ENCODE results near the gene CADM1.

DNA sequence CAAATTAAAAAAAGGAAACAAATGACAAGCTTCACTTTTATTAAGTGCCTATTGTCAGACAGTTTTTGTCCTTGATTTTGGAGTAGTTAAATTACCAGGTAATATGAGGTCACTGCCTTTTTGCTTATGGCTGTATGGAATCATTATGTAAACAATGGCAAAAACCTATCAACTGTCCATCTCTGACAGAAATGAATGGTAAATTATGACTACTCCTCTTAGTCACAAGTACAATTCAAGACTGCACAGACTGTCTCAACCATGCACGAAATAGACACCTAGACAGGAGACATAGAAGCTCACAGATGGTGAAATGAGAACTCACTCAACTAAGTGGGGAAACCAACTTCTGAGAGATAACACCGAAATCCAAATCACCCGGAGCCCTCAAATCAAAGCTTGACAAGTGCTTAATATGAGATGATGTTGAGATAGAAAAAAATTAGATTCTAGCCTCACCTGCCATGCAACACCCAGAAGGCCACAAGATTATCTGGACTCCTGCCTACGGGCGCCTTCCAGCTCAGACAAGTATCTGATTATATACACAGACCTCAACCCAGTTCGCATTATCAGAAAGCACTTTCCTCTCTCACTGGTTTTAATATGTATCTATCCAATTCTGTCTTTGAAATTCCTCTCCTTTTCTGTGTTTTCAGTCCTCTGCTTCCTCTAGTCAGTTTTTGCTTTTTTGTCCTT is 199.3 kb downstream of the CADM1 start:
- TF ChIP-seq POLR2A (IDR thresholded peaks at IDR 0.05; ENCODE audit: low read length) (no peak), GATA1 (IDR thresholded peaks at IDR 0.05; ENCODE audit: low read depth, low read length) (no peak)
